ENCODE results near the gene HLCS. TPM values are rescaled to one million over a fixed set of nuclear protein-coding genes. Genes with fewer than 3 reads are reported as not detected.

HLCS gene
- total and polyA plus RNA-seq, 10 of the 15 experiments (the other 5 are each of a cell fraction or from before 2014, with no cell fraction given), result 1.5 to 12.7 (median 9.6) TPM

DNA sequence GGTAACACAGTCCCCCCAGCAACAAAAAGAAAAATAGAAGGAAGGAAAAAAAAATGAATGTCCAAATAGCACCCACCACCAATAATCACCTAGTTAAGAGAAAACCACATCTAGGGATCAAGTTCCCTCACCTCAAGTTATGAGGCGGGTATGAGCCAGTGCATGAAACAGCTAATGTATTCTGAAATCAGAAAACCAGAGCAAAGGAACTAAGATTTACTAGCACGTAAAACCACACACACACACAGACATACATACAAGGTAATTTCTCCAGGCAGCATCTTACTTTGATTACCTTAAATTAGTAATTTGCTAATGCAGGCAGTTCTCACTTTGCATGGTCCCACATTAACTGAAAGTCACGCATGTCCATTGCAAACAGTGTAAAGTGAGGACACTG is 109.8 kb downstream of the HLCS start:
- DNase-seq (ENCODE audit: low read depth, low spot score), result no peak
- H3K4me1 ChIP-seq (ENCODE audit: control insufficient read depth, insufficient read depth, low read length), result peaks cover 6% of the 10 kb centered on the region; the same call in 1 of the 2 replicates
- no peak for FAIRE-seq
- 33% methylated on average over 3 of the region's 3 CpGs for WGBS (ENCODE audit: insufficient coverage, insufficient replicate concordance, low lambda C conversion rate, missing lambda C conversion rate)
- SMC1A ChIA-PET (ENCODE audit: uncharacterized antibody, unreplicated experiment), result no interaction called here
- H3K27me3 ChIP-seq (replicated peaks in 1 of 2; ENCODE audit: control insufficient read depth in 2 of 2, insufficient read depth in 2 of 2, low read length in 1 of 2), result no peaks in the 10 kb centered on the region
- in situ Hi-C loops (cut with MboI), result no loop called here
- POLR2A ChIA-PET, result no interaction called here
- no TSS peak for BruUV-seq (replicated peaks)
- CTCF ChIA-PET, result interaction anchor here (0.7 to 1.7 kb wide), 3 partner anchors 9 to 226 kb away, joined by 3 to 6 read pairs (median 5); no protein-coding TSS in a partner anchor
- no peaks in the 10 kb centered on the region for H4K20me1 ChIP-seq (ENCODE audit: control insufficient read depth, insufficient read depth)
- no peak for ATAC-seq
- H3K79me2 ChIP-seq (ENCODE audit: control insufficient read depth, insufficient read depth, low read length), result no peaks in the 10 kb centered on the region
- no peak overlapping the region for H3K4me3 ChIP-seq
- TF ChIP-seq BACH1 (IDR thresholded peaks at IDR 0.05; ENCODE audit: borderline replicate concordance), result no peak
- TF ChIP-seq RFX5 (IDR thresholded peaks at IDR 0.05; ENCODE audit: low read depth, low read length), result no peak
- no peak for TF ChIP-seq EP300 (IDR thresholded peaks at IDR 0.05; ENCODE audit: borderline replicate concordance in 1 of 2, control insufficient read depth in 1 of 2, low read depth in 2 of 2, low read length in 2 of 2)
- no peak for TF ChIP-seq ZZZ3 (IDR thresholded peaks at IDR 0.05; ENCODE audit: control insufficient read depth, insufficient read length, low read depth)
- no peak for TF ChIP-seq MYC (IDR thresholded peaks at IDR 0.05; ENCODE audit: insufficient read depth, insufficient read length, insufficient replicate concordance, low read length, severe bottlenecking)
- no peak for TF ChIP-seq CHD4 (IDR thresholded peaks at IDR 0.05)
- no peak for TF ChIP-seq CBX3 (IDR thresholded peaks at IDR 0.05; ENCODE audit: borderline replicate concordance, low read depth)
- TF ChIP-seq, protein P1, sequence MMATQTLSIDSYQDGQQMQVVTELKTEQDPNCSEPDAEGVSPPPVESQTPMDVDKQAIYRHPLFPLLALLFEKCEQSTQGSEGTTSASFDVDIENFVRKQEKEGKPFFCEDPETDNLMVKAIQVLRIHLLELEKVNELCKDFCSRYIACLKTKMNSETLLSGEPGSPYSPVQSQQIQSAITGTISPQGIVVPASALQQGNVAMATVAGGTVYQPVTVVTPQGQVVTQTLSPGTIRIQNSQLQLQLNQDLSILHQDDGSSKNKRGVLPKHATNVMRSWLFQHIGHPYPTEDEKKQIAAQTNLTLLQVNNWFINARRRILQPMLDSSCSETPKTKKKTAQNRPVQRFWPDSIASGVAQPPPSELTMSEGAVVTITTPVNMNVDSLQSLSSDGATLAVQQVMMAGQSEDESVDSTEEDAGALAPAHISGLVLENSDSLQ (IDR thresholded peaks at IDR 0.05), result no peak
- TF ChIP-seq NRF1 (conservative IDR thresholded peaks at IDR 0.05; ENCODE audit: low read depth, low read length), result no peak
- TF ChIP-seq, protein P2, sequence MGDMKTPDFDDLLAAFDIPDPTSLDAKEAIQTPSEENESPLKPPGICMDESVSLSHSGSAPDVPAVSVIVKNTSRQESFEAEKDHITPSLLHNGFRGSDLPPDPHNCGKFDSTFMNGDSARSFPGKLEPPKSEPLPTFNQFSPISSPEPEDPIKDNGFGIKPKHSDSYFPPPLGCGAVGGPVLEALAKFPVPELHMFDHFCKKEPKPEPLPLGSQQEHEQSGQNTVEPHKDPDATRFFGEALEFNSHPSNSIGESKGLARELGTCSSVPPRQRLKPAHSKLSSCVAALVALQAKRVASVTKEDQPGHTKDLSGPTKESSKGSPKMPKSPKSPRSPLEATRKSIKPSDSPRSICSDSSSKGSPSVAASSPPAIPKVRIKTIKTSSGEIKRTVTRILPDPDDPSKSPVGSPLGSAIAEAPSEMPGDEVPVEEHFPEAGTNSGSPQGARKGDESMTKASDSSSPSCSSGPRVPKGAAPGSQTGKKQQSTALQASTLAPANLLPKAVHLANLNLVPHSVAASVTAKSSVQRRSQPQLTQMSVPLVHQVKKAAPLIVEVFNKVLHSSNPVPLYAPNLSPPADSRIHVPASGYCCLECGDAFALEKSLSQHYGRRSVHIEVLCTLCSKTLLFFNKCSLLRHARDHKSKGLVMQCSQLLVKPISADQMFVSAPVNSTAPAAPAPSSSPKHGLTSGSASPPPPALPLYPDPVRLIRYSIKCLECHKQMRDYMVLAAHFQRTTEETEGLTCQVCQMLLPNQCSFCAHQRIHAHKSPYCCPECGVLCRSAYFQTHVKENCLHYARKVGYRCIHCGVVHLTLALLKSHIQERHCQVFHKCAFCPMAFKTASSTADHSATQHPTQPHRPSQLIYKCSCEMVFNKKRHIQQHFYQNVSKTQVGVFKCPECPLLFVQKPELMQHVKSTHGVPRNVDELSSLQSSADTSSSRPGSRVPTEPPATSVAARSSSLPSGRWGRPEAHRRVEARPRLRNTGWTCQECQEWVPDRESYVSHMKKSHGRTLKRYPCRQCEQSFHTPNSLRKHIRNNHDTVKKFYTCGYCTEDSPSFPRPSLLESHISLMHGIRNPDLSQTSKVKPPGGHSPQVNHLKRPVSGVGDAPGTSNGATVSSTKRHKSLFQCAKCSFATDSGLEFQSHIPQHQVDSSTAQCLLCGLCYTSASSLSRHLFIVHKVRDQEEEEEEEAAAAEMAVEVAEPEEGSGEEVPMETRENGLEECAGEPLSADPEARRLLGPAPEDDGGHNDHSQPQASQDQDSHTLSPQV (IDR thresholded peaks at IDR 0.05), result no peak
- no peak overlapping the region for H3K27ac ChIP-seq (ENCODE audit: control insufficient read depth, insufficient read depth)
- H2AFZ ChIP-seq (ENCODE audit: control insufficient read depth, low read depth, low read length), result no peak overlapping the region
- H3K9ac ChIP-seq (ENCODE audit: control insufficient read depth, insufficient read depth, low read length), result no peak overlapping the region
- RAD21 ChIA-PET (ENCODE audit: unreplicated experiment), result no interaction called here
- H3K4me2 ChIP-seq (ENCODE audit: control insufficient read depth, insufficient read depth), result no peak overlapping the region
- intact Hi-C loops (cut with micrococcal nuclease; ENCODE audit: unreplicated experiment), result no loop called here
- no peaks in the 10 kb centered on the region for H3K36me3 ChIP-seq (ENCODE audit: control insufficient read depth in 2 of 2, insufficient read depth in 2 of 2, low read length in 1 of 2)
- H3K9me3 ChIP-seq (replicated peaks; ENCODE audit: control insufficient read depth, insufficient read depth, low read length), result no peaks in the 10 kb centered on the region

Measured in GM12878 (cell line).